K562 (cell line): Measurements from ENCODE around the gene RTCA. TPM values are rescaled to one million over a fixed set of nuclear protein-coding genes. Genes with fewer than 3 reads are reported as not detected.

Experiments
- ATAC-seq: fragments of 200-7000 bp; cut with Tn5 transposase; 3 replicates; pipeline ENCODE4 v1.9.1; 2020; ENCODE audit warnings: moderate library complexity
- BruUV-seq: library from RNA; stranded (reverse); fragments of 400-500 nt; replicated peaks from 2 replicates; lab custom pipeline; 2021; lab: Mats Ljungman, UMichigan
- CTCF ChIA-PET: fragments of 300-600 bp; formaldehyde crosslinking; extraction: SDS; loops from one replicate; lab custom pipeline; 2021; ENCODE audit warnings: low intra/inter-chr PET ratio; lab: Yijun Ruan, JAX
- POLR2A ChIA-PET: fragments of 300-600, 350-650 bp; sonication (Branson Sonifier 250); formaldehyde crosslinking; extraction: SDS; loops from one replicate; lab custom pipeline; 2021; ENCODE audit warnings: antibody characterized with exemption, inconsistent platforms; lab: Yijun Ruan, JAX
- DNase-seq, 4 experiments: peaks; one replicate each; pipeline versions ENCODE4 v3.0.0 to v3.0.0-alpha.2; 2011 to 2018; ENCODE audit warnings: low spot score in 3 of 4, mixed read lengths in 3 of 4; ENCODE audit errors: extremely low read depth in 1 of 4
- FAIRE-seq: peaks from 2 replicates; lab custom pipeline; 2011; peaks lifted over from hg19 to GRCh38; lab: Jason Lieb, UNC
- H2AFZ ChIP-seq: 2 replicates; pipeline ENCODE4 v1.6.0; 2011; ENCODE audit warnings: low read depth, low read length, control low read depth, inconsistent platforms
- H3K27ac ChIP-seq: fragments of 200-600 bp; 3 replicates; pipeline ENCODE4 v1.8.0; 2011; ENCODE audit warnings: low read depth, mild to moderate bottlenecking, control low read depth, inconsistent platforms, low read length, moderate library complexity, mixed read lengths; ENCODE audit errors: extremely low read depth
- H3K27me3 ChIP-seq, 2 experiments: fragments of 300-600 bp in 1 of 2; 2 replicates in 1 of 2; 3 replicates in 1 of 2; pipeline versions ENCODE4 v1.6.0 to v1.8.0; 2011; ENCODE audit warnings: inconsistent platforms in 2 of 2, low read length in 2 of 2, mild to moderate bottlenecking in 1 of 2, mixed read lengths in 1 of 2, moderate library complexity in 1 of 2; ENCODE audit not compliant: control insufficient read depth in 2 of 2, insufficient read depth in 2 of 2
- H3K36me3 ChIP-seq: fragments of 300-600 bp; 3 replicates; pipeline ENCODE4 v1.8.0; 2011; ENCODE audit warnings: mild to moderate bottlenecking, low read length, inconsistent platforms; ENCODE audit not compliant: control insufficient read depth, insufficient read depth
- H3K4me1 ChIP-seq, 2 experiments: fragments of 200-600 bp in 1 of 2; replicated peaks in 1 of 2; 2 replicates in 1 of 2; 3 replicates in 1 of 2; pipeline versions ENCODE4 v1.5.1 to v1.8.0; 2011; ENCODE audit warnings: inconsistent platforms in 2 of 2, low read length in 2 of 2, mild to moderate bottlenecking in 1 of 2, mixed read lengths in 1 of 2, moderate library complexity in 1 of 2; ENCODE audit not compliant: control insufficient read depth in 2 of 2, insufficient read depth in 2 of 2
- H3K4me2 ChIP-seq: 2 replicates; pipeline ENCODE4 v1.6.1; 2011; ENCODE audit warnings: low read length, control low read depth, inconsistent platforms, mixed read lengths; ENCODE audit not compliant: insufficient read depth
- H3K4me3 ChIP-seq: fragments of 200-600 bp; sonication (generic), shearing (Covaris generic); 2 replicates; pipeline ENCODE4 v1.5.1; 2016; ENCODE audit warnings: control low read depth, inconsistent platforms
- H3K79me2 ChIP-seq: fragments of 200-600 bp; 3 replicates; pipeline ENCODE4 v1.8.0; 2011; ENCODE audit warnings: low read length, inconsistent platforms; ENCODE audit not compliant: control insufficient read depth, insufficient read depth
- H3K9ac ChIP-seq, 2 experiments: 2 replicates each; pipeline versions ENCODE4 v1.6.0 to v1.6.1; 2011; ENCODE audit warnings: low read depth in 2 of 2, low read length in 2 of 2, control low read depth in 1 of 2, inconsistent platforms in 1 of 2, mild to moderate bottlenecking in 1 of 2, mixed read lengths in 1 of 2; ENCODE audit not compliant: insufficient read depth in 1 of 2
- H3K9me1 ChIP-seq: one replicate; pipeline ENCODE4 v1.6.0; 2011; ENCODE audit warnings: inconsistent platforms, mild to moderate bottlenecking, low read length, moderate library complexity; ENCODE audit not compliant: control insufficient read depth, insufficient read depth
- H3K9me3 ChIP-seq: replicated peaks from 2 replicates; pipeline ENCODE4 v1.5.1; 2011; ENCODE audit warnings: low read depth, low read length, inconsistent platforms; ENCODE audit not compliant: control insufficient read depth, insufficient read depth
- H4K20me1 ChIP-seq: replicated peaks from 2 replicates; pipeline ENCODE4 v1.6.1; 2011; ENCODE audit warnings: low read length, inconsistent platforms, mixed read lengths; ENCODE audit not compliant: control insufficient read depth, insufficient read depth
- HNRNPL ChIP-seq: fragments of 200-400 bp; formaldehyde crosslinking; IDR thresholded peaks from 2 replicates; pipeline ENCODE4 v1.6.1; 2017; ENCODE audit warnings: low read depth, mild to moderate bottlenecking, low read length
- IRF9 ChIP-seq: fragments of 450-650 bp; IDR thresholded peaks from 2 replicates; pipeline ENCODE4 v1.6.1; 2016; ENCODE audit warnings: missing biosample characterization, missing genetic modification characterization
- KHSRP ChIP-seq: fragments of 450-650 bp; IDR thresholded peaks from 2 replicates; pipeline ENCODE4 v1.6.1; 2017
- NRF1 ChIP-seq, 2 experiments: fragments of 450-650 bp; IDR thresholded peaks in 1 of 2; conservative IDR thresholded peaks in 1 of 2; 2 replicates each; pipeline ENCODE4 v1.6.1; 2014; ENCODE audit warnings: mild to moderate bottlenecking in 2 of 2
- THRB ChIP-seq: fragments of 450-650 bp; formaldehyde crosslinking; conservative IDR thresholded peaks from 2 replicates; pipeline ENCODE4 v1.4.0; 2022; ENCODE audit warnings: mild to moderate bottlenecking, missing genetic modification characterization
- WGBS: fragments of 100-300 bp; shearing (Covaris generic); methylation state at CpG from one replicate; pipeline ENCODE4 v1.1.6; 2016; ENCODE audit warnings: low coverage, mixed read lengths; ENCODE audit not compliant: insufficient coverage; ENCODE audit errors: missing lambda C conversion rate; 5-methylcytosine and 5-hydroxymethylcytosine counted together
- in situ Hi-C: fragments of 300-500 bp; cut with MboI; formaldehyde crosslinking; loops from 4 replicates; pipeline ENCODE4 v1.15.0; 2018; ENCODE audit warnings: inconsistent platforms, mixed read lengths
- intact Hi-C: fragments of 100-400 bp; cut with micrococcal nuclease; formaldehyde crosslinking; loops from 2 replicates; pipeline ENCODE4 v1.14.2; 2022
- polyA plus RNA-seq, 8 experiments: library from polyadenylated mRNA; depleted of rRNA in 4 of 8; stranded (reverse) in 5 of 8; unstranded in 3 of 8; fragments of >200 nt; fragmentation: Nextera tagmentation in 2 of 8; fragmentation: Illumina TruSeq in 1 of 8; extraction: Ambion mirVana in 2 of 8; extraction: Trizol in 1 of 8; gene quantifications; 2 replicates each; pipeline versions ENCODE4 v1.2.1 to v1.2.3, GENCODE V29; 2011 to 2014; ENCODE audit warnings: inconsistent platforms in 1 of 8, missing spikeins in 1 of 8
- total RNA-seq, 7 experiments: library from RNA; depleted of rRNA in 6 of 7; stranded (reverse); fragments of >200 nt in 6 of 7; fragmentation: Illumina TruSeq in 2 of 7; extraction: Trizol in 2 of 7; gene quantifications; 2 replicates each; pipeline versions ENCODE4 v1.2.1 to v1.2.3, GENCODE V29; 2011 to 2021; ENCODE audit warnings: low replicate concordance in 1 of 7

RTCA gene
- total and polyA plus RNA-seq, 9 of the 15 experiments (the other 6 are each of a cell fraction or from before 2014, with no cell fraction given), result 11.6 to 57.2 (median 43.2) TPM

- in situ Hi-C loops, result no loop called here
- no peak for FAIRE-seq
- Histone ChIP-seq H3K27ac (no peak overlapping the region), H2AFZ (0 out of 2 replicates have a peak overlapping the region, but pooled peaks have one; percentile 26), H4K20me1 (no peaks in the 10 kb centered on the region), H3K79me2 (no peaks in the 10 kb centered on the region), H3K4me1 (peaks cover 8 to 32% of the 10 kb centered on the region in 2 experiments; a peak in 3 of 5 replicates), H3K4me3 (no peak overlapping the region), H3K4me2 (no peak overlapping the region), H3K9ac (no peak overlapping the region), H3K9me1 (no peaks in the 10 kb centered on the region), H3K9me3 (no peaks in the 10 kb centered on the region), H3K27me3 (no peaks in the 10 kb centered on the region), H3K36me3 (no peaks in the 10 kb centered on the region)
- ChIA-PET POLR2A (interaction anchor here (3.5 kb wide), 1 partner anchor 13 kb away, joined by 17 read pairs; no protein-coding TSS in a partner anchor), CTCF (interaction anchor here (0.6 kb wide), 1 partner anchor 913 kb away, joined by 3 read pairs; no protein-coding TSS in a partner anchor)
- BruUV-seq, result no TSS peak
- 0% methylated on average over 1 of the region's 1 CpG for WGBS
- TF ChIP-seq NRF1 (conservative IDR thresholded peaks at IDR 0.05 in 1 of 2, IDR thresholded peaks at IDR 0.05 in 1 of 2) (no peak), IRF9 (tag) (no peak), KHSRP (no peak), HNRNPL (no peak), THRB (CRISPR knock-in tag) (no peak)
- DNase-seq, result peak in 2 of 4 experiments; percentile 19 to 30
- intact Hi-C loops, result no loop called here
- ATAC-seq, result no peak
Observed at GRCh38 chr1:100335436-100335835, 69.4 kb downstream of the RTCA start.
